G401.6 (cell line): Measurements from ENCODE around the gene NUTM2D.
"Not testable (repeated sequence)": the region's sequence is repeated elsewhere in the genome, so short reads cannot be mapped to it uniquely, and the experiment has no call there.

ENCODE experiments used
- FAIRE-seq: peaks from 2 replicates; lab custom pipeline; 2012; peaks lifted over from hg19 to GRCh38; lab: Jason Lieb, UNC

NUTM2D gene

DNA sequence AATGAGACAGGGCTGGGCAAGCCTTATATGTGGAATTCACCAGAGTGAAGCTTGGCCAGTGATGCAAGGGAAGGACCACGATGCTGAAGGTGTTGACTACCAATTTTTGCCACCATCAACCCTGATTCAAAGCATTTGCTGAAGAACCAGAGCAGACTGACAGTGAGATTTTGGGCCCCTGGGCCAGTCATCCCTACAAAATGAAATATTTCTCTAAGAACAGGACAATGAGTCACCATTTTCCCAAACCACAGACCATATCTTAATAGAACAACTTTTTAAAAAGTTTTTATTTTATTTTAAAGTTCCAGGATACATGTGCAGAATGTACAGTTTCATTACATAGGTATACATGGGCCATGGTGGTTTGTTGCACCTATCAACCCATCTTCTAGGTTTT, 16.5 kb downstream of the NUTM2D start:
- FAIRE-seq = not testable (repeated sequence)

DNA sequence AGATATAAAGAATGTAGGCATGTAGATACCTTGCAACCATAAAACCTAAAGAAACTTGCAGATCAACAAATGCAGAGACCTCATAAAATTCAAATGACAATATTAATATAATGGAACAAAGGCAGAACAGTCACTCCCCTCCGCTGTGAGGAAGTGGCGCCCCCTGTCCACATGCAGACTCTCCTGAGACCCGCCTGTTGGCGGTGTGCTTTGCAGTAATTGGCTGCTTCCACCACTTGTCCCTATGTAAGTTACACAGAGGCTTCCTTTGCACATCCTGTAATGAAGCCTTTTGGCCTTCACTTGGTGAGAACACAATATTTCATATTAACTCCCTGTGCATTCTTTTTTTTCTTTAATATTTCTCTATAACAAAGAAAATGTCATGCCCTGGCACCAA, 21.6 kb downstream of the NUTM2D start:
- not testable (repeated sequence) for FAIRE-seq

DNA sequence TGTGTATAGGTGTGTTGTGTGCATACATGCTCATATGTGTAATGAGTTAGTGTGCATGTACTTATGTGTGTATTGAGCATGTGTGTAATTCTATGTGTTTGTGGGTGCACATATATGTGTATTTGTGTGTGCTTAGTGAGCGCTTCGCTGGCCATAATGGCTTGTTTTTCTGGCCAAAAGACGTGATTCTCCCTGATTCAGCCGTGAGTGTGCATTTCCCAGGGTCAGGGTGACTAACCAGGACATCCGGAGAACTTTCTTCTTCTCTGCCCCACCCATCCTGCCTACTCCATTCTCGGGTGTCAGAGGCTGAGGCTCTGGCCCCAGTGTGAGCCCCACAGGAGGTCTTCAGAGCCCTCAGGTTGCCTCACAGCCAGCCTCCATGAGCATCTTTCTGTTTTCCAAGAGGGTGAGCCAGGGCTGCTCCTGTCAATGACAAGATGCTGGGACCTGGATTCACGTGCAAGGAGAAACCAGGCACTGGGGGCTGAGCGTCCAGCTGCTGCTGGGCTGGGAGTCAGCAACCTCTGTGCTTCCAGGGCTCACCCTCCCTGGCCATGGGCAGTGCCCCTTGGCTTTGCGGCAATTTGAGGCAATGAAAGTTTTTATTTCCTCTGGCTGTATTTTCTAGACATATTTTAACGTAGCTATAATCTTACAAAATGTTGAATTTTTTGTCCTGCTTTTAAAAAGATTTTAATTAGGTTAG, 25.8 kb downstream of the NUTM2D start:
- FAIRE-seq = not testable (repeated sequence)

DNA sequence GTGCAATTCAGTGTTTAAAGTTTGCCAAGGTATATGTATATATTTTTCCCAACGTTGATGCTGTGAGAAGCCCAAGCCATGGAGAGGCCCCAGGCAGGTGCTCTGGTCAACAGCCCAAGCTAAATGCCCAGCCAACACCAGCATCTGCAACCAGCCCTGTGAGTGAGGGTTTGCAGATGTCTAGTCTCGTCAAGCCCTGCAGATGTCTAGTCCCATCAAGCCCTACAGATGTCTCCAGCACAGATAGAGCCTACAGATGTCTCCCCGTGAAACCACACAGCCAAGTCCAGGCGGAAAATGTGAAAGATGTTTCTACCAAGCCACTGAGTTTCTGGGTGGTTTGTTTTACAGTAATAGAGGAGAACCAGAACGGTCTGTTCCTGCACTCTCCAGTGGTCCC, 26.7 kb downstream of the NUTM2D start:
- not testable (repeated sequence) for FAIRE-seq

DNA sequence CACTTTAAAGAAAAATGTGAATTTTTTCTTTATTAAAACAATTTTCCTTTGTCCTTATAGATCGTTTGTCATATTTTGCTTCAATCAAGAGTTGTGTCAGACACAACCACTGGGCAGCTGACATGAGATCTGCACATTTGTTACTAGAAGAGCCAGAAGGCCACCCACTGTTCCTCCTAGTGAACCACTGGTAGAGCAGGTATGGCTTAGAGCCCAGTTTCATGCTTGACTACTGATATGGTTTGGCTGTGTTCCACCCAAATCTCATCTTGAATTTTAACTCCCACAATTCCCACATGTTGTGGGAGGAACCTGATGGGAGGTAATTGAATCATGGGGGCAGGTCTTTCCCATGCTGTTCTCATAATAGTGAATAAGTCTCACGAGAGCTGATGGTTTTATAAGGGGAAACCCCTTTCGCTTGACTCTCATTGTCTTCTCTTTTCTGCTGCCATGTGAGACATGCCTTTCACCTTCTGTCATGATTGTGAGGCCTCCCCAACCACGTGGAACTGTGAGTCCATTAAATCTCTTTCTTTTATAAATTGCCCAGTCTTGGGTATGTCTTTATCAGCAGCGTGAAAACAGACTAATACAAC, 28.3 kb downstream of the NUTM2D start:
- FAIRE-seq = not testable (repeated sequence)

DNA sequence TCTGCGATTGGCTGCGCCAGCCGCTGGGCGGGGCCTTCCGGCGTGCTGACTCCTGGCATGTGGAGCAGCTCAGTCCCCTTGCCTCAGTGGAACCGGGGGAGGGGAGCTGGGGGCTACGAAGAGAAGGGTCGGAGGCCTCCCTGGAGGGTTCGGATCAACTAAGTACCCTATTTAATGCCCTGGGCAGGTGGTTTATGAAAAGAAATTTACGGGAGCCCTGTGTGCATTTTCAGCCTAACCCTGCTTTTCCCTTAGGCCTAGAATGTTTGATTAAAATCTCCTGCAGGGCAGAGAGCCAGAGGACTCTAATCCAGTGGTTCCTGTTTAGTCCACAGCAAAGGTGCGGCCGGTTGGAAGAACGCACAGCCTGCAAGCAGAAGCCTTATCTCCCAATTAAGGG, 33.8 kb downstream of the NUTM2D start:
- FAIRE-seq = not testable (repeated sequence)

DNA sequence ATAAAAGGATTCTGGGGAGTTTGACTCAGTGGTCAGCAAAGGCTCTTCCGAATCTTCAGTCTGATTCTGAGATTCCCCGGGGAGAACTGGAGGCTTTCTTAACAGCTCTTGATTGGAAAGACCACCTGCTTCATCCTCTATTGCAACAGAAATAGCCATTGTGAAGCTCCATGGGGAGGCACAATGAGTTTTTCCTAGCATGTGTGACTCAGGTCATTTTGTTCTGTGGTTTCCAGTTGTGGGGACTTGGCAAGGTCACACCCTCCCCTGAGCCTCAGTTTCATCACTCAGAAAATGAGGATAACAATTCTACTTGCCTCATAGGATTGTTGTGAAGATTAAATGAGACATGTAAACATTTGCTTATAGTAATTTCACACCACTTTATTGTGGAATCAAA, 38.7 kb downstream of the NUTM2D start:
- FAIRE-seq = not testable (repeated sequence)

DNA sequence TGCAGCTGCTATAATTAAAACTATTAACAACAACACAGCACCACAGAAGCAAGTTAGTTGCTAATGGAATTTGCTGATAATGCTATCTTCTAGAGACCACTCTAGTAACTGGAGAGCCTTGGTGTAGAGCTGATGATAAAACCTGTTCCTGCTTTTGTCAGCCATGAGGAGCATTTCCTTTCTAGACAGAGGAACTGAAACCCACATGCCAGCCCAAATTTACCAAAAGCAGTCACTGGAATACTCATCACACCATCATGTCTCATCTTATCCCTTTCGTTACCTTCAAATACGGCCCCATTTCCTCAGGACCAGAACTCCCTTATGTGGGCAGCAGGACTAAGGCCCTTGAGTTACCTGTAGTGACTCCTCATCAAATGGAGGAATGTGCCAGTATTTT, 40.9 kb downstream of the NUTM2D start:
- not testable (repeated sequence) for FAIRE-seq

DNA sequence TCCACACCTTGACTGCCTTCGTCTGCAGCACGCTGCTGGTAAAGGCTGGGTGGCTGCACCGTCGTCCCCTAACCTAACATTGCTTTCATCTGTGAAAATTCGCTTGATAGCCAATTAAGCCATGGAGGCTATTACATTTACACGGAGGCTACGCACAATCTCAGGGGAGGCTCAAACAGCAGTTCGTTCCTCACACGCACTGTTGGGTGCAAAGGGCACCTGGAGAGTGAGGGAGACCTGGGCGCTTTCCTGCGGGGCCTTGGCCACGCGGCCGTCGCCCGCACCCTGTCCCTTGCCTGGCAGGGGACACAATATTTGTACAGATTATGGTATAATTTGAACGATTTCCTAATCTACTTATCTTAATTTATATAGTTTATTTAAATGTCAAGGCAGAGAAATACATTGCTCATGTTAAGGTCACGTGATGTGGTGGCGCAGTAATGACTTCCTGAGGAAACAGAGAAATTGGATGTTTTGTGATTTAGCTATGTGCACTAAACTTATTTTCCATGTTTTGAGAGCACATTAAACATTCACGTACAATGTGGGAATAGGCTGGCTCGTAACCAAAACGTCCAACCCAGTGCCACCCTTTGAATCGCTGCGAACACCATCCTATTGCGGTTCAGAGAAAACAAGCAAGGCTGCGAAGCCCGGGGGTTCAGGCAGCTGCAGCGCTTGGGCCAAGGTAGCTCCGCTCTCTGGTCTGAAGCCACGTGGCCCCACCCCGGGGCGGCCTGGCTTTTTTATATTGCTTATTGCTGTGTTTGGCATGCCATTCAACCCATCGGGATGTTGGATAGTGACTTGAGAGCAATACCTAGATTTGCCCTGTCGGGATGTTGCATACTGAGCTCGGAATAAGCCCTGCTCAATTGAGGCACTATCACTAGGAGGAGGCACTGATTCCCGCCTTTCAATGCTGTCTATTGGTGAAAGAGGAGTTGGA, 50.2 kb downstream of the NUTM2D start:
- not testable (repeated sequence) for FAIRE-seq

DNA sequence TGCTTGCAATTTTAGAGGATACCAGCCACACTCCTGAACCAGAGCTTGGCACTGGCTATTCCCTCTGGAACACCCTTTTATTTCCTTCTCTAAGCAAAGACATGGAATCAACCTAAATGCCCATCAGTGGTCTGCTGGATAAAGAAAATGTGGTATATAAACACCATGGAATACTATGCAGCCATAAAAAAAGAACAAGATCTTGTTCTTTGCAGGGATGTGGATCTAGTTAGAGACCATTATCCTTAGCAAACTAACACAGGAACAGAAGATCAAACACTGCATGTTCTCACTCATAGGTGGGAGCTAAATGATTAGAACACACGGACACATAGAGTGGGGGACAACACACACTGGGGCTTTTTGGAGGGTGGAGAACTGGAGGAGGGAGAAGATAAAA, 56.4 kb downstream of the NUTM2D start:
- FAIRE-seq = not testable (repeated sequence)
